Measurements from ENCODE around the gene PLCXD3. TPM values are rescaled to one million over a fixed set of nuclear protein-coding genes. Genes with fewer than 3 reads are reported as not detected.

Gene PLCXD3
- total RNA-seq, 4 donors from 2014 or later = 0.62 to 5.1 (median 2.3) TPM

GRCh38 chr5:41373230-41373629 is 137.2 kb downstream of the PLCXD3 start:
- H3K27ac ChIP-seq = no peak overlapping the region
- WGBS, 2 donors (ENCODE audit: low coverage in 1 of 2) = 70 to 87% methylated on average over 4 to 5 of the region's 5 CpGs
- H3K36me3 ChIP-seq = no peaks in the 10 kb centered on the region
- ATAC-seq = no peak
- H3K4me1 ChIP-seq = no peaks in the 10 kb centered on the region
- H3K4me3 ChIP-seq = no peak overlapping the region
- TF ChIP-seq EP300 (IDR thresholded peaks at IDR 0.05) (no peak), POLR2A (IDR thresholded peaks at IDR 0.05) (no peak), POLR2AphosphoS5 (IDR thresholded peaks at IDR 0.05) (no peak), CTCF (IDR thresholded peaks at IDR 0.05) (no peak)
- H3K9me3 ChIP-seq = no peaks in the 10 kb centered on the region
- H3K27me3 ChIP-seq = no peaks in the 10 kb centered on the region

- H3K27me3 ChIP-seq = no peaks in the 10 kb centered on the region
- ATAC-seq = no peak
- no peaks in the 10 kb centered on the region for H3K36me3 ChIP-seq
- no peaks in the 10 kb centered on the region for H3K9me3 ChIP-seq
- no peaks in the 10 kb centered on the region for H3K4me1 ChIP-seq
- no peak overlapping the region for H3K4me3 ChIP-seq
- TF ChIP-seq CTCF (IDR thresholded peaks at IDR 0.05) (no peak), EP300 (IDR thresholded peaks at IDR 0.05) (no peak), POLR2AphosphoS5 (IDR thresholded peaks at IDR 0.05) (no peak), POLR2A (IDR thresholded peaks at IDR 0.05) (no peak)
- no peak overlapping the region for H3K27ac ChIP-seq
- WGBS, 2 donors (ENCODE audit: low coverage in 1 of 2) = 47 to 66% methylated on average over 2 of the region's 2 CpGs
Measured at GRCh38 chr5:41371738-41372137, 138.7 kb downstream of the PLCXD3 start.

- TF ChIP-seq EP300 (IDR thresholded peaks at IDR 0.05) = no peak
- no peak for TF ChIP-seq POLR2AphosphoS5 (IDR thresholded peaks at IDR 0.05)
- TF ChIP-seq POLR2A (IDR thresholded peaks at IDR 0.05) = no peak
- TF ChIP-seq CTCF (IDR thresholded peaks at IDR 0.05) = no peak
- Histone ChIP-seq H3K4me1 (no peaks in the 10 kb centered on the region), H3K36me3 (no peaks in the 10 kb centered on the region), H3K9me3 (no peaks in the 10 kb centered on the region), H3K27ac (no peak overlapping the region), H3K27me3 (no peaks in the 10 kb centered on the region), H3K4me3 (no peak overlapping the region)
- ATAC-seq = no peak
- 33 to 42% methylated on average over 2 to 4 of the region's 4 CpGs for whole genome bisulfite sequencing, 2 donors (ENCODE audit: low coverage in 1 of 2)
Measured at GRCh38 chr5:41370482-41370881, 139.9 kb downstream of the PLCXD3 start.

GRCh38 chr5:41369799-41370198 is 140.6 kb downstream of the PLCXD3 start:
- no peak for ATAC-seq
- no peaks in the 10 kb centered on the region for H3K36me3 ChIP-seq
- no peak overlapping the region for H3K4me3 ChIP-seq
- H3K27me3 ChIP-seq = no peaks in the 10 kb centered on the region
- H3K4me1 ChIP-seq = no peaks in the 10 kb centered on the region
- TF ChIP-seq POLR2A (IDR thresholded peaks at IDR 0.05) (no peak), POLR2AphosphoS5 (IDR thresholded peaks at IDR 0.05) (no peak), EP300 (IDR thresholded peaks at IDR 0.05) (no peak), CTCF (IDR thresholded peaks at IDR 0.05) (no peak)
- H3K9me3 ChIP-seq = no peaks in the 10 kb centered on the region
- 47 to 93% methylated on average over 1 to 2 of the region's 2 CpGs for WGBS, 2 donors (ENCODE audit: low coverage in 1 of 2)
- no peak overlapping the region for H3K27ac ChIP-seq

- Histone ChIP-seq H3K9me3 (no peaks in the 10 kb centered on the region), H3K4me1 (no peaks in the 10 kb centered on the region), H3K4me3 (no peak overlapping the region), H3K27me3 (no peaks in the 10 kb centered on the region), H3K27ac (no peak overlapping the region), H3K36me3 (no peaks in the 10 kb centered on the region)
- 80 to 94% methylated on average over 2 of the region's 2 CpGs for WGBS, 2 donors (ENCODE audit: low coverage in 1 of 2)
- TF ChIP-seq CTCF (IDR thresholded peaks at IDR 0.05) (no peak), POLR2AphosphoS5 (IDR thresholded peaks at IDR 0.05) (no peak), POLR2A (IDR thresholded peaks at IDR 0.05) (no peak), EP300 (IDR thresholded peaks at IDR 0.05) (no peak)
- ATAC-seq = no peak
Measured at GRCh38 chr5:41368158-41368557, 142.2 kb downstream of the PLCXD3 start.

Data from gastroesophageal sphincter (tissue), 4 donors.